NCI-H1694 (cell line): Measurements from ENCODE around the gene PPP1R13B.
"Not testable (repeated sequence)": the region's sequence is repeated elsewhere in the genome, so short reads cannot be mapped to it uniquely, and the experiment has no call there.

Source experiments
- DNase-seq: peaks from one replicate; lab custom pipeline; 2025; lab: John Stamatoyannopoulos, UW

PPP1R13B gene

GRCh38 chr14:103793192-103793591, 54.2 kb downstream of the PPP1R13B start:
- not testable (repeated sequence) for DNase-seq

GRCh38 chr14:103788086-103788485, 59.3 kb downstream of the PPP1R13B start:
- no peak for DNase-seq

GRCh38 chr14:103782376-103782775, 65.0 kb downstream of the PPP1R13B start:
- DNase-seq = no peak

- DNase-seq = not testable (repeated sequence)
Measured at GRCh38 chr14:103776319-103776718, 71.1 kb downstream of the PPP1R13B start.

- DNase-seq = no peak
Measured at GRCh38 chr14:103775506-103775905, 71.9 kb downstream of the PPP1R13B start.

GRCh38 chr14:103773521-103773920, 73.9 kb downstream of the PPP1R13B start:
- no peak for DNase-seq

GRCh38 chr14:103772078-103772712, 75.2 kb downstream of the PPP1R13B start:
- DNase-seq = no peak

GRCh38 chr14:103770902-103771301, 76.5 kb downstream of the PPP1R13B start:
- DNase-seq = no peak

GRCh38 chr14:103770500-103770899, 76.9 kb downstream of the PPP1R13B start:
- DNase-seq = no peak

- no peak for DNase-seq
Measured at GRCh38 chr14:103767336-103767894, 80.0 kb downstream of the PPP1R13B start.

GRCh38 chr14:103765526-103765925, 81.8 kb downstream of the PPP1R13B start:
- no peak for DNase-seq

- DNase-seq = no peak
Measured at GRCh38 chr14:103763730-103764488, 83.5 kb downstream of the PPP1R13B start.

- DNase-seq = no peak
Measured at GRCh38 chr14:103762541-103762940, 84.8 kb downstream of the PPP1R13B start.

- DNase-seq = no peak
Measured at GRCh38 chr14:103762036-103762435, 85.3 kb downstream of the PPP1R13B start.

- DNase-seq = no peak
Measured at GRCh38 chr14:103758059-103758776, 89.2 kb downstream of the PPP1R13B start.

GRCh38 chr14:103755060-103755459, 92.3 kb downstream of the PPP1R13B start:
- no peak for DNase-seq

GRCh38 chr14:103753774-103754173, 93.6 kb downstream of the PPP1R13B start:
- DNase-seq = no peak

GRCh38 chr14:103749860-103750259, 97.5 kb downstream of the PPP1R13B start:
- DNase-seq = no peak

- DNase-seq = no peak
Measured at GRCh38 chr14:103749452-103749851, 97.9 kb downstream of the PPP1R13B start.

- DNase-seq = no peak
Measured at GRCh38 chr14:103748534-103748857, 98.9 kb downstream of the PPP1R13B start.

GRCh38 chr14:103746701-103747100, 100.7 kb downstream of the PPP1R13B start:
- DNase-seq = no peak

- no peak for DNase-seq
Measured at GRCh38 chr14:103745424-103745823, 102.0 kb downstream of the PPP1R13B start.
